IPS-NIHi11 (cell line): ENCODE measurements around the gene SPATS1.
"Not testable (repeated sequence)": the region's sequence is repeated elsewhere in the genome, so short reads cannot be mapped to it uniquely, and the experiment has no call there.

Experiments
- DNase-seq: peaks from one replicate; pipeline ENCODE4 v3.0.0; 2012; ENCODE audit warnings: mixed read lengths, low spot score

SPATS1 gene

DNA sequence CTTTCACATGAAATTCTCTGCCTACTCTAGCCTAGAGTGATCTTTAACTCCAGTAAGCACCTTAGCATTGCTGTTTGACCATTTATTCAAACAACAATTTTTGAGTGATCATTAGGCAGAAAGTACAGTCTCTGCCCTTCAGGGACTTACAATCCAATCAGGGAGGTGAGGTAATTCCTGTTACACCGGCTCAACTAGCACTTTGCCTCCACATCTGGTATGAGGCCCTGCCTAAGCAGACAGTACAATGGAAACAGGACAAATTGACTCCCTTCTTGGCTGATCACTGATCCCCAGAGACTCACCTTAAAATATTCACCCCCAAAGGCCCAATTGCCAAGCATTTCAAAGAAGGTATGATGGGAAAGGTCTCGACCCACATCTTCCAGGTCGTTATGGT, 30.7 kb upstream of the SPATS1 start:
- DNase-seq: no peak

DNA sequence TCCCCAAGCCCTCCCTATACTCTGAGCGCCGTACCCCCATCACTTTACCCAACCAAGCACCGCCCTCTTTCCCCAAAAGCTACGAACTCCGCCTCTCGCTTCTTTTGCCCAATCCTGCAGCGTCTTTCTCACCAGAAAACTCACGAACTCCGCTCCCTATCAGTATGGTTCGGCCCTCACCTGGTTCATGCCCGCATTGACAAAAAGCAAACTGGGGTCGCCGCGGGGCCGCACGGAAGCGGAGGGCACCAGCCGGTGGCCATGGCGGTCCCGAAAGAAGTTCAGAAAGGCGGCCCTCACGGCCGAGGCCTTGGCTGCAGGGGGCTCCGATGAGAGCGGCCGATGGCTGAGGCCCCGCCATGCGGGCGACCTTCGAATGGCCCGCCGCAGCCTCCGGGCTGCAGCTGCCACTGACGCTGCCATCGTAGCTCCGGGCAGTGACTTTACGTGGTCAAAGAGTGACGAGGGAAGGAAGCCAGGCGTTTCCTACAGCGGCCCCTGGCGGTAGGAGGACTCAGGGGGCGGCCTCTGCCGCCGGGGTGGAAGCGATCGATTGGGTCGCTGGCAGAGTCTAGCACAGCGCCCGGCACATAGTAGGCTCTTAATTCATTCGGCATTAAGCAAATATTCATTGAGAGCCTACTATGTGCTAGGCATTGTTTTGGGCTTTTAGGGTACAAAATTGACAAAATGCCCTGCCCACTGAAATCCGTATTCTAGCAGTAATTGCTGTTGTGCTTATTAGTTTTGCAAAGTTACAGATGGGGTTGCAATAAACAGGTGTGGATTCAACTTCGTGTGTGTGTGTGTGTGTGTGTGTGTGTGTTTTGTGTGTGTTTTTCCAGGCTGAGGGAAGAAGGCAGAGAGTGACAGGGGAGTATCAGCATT, 29.3 kb upstream of the SPATS1 start, which contains the start of gene AARS2:
Gene AARS2, minus strand, starts transcription at position 447 of the 888 bp plus-strand sequence. Its CDS starts 24 bp downstream, at position 423.
- DNase-seq: peak; percentile 93

DNA sequence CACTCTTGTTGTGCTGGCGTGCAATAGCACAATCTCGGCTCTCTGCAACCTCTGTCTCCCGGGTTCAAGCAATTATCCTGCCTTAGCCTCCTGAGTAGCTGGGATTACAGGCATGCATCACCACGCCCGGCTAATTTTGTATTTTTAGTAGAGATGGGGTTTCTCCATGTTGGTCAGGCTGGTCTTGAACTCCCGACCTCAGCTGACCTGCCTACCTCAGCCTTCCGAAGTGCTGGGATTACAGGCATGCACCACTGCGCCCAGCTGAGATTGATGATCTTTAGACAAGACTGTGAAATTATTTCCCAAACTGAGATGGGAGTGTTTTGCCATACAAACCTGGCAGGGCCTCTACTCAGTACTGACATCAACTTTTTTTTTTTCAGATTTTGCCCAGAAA, 27.8 kb upstream of the SPATS1 start:
- DNase-seq: not testable (repeated sequence)

DNA sequence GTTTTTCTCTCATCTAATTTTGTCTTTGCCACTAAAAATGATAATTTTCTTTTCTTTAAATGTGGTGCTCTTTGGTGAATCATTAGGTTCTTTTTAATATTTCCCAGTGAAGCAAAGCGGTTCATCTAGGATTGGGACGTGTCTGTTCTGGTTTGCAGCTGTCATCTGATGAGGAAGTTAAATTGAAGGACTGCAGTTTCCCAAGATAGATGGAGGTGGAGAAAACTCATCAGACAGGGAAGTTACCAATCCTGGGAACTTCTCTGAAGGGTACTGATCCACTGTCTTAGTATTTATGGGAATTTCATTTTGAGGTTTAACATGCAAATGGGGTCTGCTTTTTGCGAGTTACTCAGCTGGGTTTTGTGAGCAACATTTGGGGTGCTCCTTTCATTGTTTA, 26.9 kb upstream of the SPATS1 start:
- no peak for DNase-seq

DNA sequence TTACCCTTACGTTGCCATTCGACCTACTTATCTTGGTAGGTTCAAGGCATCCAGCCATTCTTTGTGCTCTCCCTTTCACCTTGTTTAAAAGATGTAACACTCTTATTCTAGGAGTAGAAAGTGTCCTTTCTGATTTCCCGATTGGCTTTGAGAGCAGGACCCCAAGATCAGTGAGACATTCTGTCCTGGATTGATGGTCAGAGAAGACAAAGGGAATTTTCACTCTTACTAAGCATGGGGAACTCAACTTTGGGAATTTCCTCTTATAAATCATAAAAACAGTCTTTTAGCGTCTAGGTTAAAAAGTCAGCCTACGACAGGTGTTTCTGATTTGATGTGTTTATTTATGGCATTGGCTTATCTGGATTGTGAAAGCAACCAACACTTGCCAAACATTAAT, 26.5 kb upstream of the SPATS1 start:
- no peak for DNase-seq

DNA sequence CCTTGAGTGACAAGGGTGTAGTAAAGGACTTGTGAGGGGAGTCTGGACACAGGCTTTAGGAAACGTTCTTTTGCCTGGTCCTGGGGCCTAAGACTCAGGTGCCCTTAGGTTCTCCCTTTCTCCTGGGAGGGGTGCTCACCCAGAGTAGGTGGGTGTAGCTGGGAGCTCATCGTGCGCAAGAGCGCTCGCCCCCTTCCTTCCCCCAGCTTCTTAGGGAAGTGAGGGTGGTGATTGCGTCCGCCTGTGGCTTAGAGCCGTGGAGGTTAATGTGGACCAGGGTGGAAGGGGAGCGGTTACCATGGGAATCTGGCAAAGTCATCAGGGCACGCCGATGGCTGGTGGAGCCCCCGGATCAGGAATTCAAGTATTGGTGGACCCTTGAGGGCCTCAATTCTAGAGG, 26.0 kb upstream of the SPATS1 start:
- DNase-seq: no peak

DNA sequence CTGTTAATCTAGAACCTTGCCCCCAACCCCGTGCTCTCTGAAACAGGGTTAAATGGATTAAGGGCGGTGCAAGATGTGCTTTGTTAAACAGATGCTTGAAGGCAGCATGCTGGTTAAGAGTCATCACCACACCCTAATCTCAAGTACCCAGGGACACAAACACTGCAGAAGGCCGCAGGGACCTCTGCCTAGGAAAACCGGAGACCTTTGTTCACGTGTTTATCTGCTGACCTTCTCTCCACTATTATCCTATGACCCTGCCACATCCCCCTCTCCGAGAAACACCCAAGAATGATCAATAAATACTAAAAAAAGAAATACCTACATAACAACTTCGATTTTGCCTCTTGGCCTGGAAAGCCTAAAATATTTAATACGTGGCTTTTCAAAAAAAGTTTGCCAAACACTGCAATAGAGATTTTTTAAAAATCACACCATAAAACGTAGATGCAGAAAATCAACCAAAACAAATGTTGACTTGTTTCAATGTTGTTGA, 25.3 kb upstream of the SPATS1 start:
- DNase-seq: not testable (repeated sequence)

DNA sequence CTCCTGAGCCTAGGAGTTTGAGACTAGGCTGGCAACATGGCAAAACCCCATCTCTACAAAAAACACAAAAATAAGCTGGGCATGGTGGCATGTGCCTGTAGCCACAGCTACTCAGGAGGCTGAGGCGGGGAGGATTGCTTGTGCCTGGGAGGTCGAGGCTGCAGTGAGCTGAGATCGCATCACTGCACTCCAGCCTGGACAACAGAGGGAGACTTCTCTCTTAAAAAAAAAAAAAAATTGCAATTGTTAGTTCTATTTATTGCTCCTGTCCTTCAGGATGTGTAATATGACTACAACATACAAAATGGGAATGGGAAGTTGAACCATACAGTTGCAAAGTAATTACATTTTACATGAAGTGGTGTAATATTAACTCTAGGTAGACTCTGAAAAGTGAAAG, 21.2 kb upstream of the SPATS1 start:
- no peak for DNase-seq

DNA sequence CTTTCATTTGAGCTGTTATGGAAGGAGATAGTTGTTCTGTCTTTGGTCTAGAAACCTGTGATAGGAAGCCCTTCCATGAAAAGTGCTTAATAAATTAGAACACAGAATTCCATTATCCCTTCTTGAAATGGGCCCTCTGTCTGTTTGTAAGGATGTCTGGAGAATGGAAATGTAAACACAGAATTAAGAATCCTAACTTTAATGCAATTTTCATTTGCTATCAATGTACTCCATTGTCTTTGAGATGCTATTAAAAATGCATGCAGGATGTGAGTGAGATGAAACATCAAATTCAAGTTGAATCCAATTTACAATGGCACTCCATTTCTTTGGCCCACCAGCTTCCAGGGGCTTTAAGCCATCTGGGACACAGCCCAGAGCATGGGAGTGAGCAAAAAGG, 15.4 kb upstream of the SPATS1 start:
- DNase-seq: no peak

DNA sequence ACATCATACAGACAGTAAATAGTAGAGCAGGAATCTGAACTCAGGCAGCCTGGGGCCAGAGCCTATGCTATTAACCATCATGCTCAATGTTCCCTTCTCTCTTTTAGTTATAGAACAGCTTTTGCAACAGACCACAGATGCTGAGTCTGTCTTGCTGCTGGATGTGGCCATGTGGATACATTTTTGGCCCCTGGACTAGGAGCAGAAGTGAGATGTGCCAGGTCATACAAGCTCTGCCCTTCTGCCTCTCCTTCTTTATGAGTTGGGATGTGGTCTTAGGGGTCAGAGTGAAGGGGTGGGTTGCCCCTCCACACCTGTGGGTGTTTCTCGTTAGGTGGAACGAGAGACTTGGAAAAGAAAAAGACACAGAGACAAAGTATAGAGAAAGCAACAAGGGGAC, 14.7 kb upstream of the SPATS1 start:
- no peak for DNase-seq

DNA sequence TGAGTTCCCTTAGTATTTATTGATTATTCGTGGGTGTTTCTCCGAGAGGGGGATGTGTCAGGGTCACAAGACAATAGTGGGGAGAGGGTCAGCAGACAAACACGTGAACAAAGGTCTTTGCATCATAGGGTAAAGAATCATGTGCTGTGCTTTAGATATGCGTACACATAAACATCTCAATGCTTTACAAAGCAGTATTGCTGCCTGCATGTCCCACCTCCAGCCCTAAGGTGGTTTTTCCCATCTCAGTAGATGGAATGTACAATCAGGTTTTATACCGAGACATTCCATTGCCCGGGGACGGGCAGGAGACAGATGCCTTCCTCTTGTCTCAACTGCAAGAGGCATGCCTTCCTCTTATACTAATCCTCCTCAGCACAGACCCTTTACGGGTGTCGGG, 14.2 kb upstream of the SPATS1 start:
- DNase-seq: not testable (repeated sequence)

DNA sequence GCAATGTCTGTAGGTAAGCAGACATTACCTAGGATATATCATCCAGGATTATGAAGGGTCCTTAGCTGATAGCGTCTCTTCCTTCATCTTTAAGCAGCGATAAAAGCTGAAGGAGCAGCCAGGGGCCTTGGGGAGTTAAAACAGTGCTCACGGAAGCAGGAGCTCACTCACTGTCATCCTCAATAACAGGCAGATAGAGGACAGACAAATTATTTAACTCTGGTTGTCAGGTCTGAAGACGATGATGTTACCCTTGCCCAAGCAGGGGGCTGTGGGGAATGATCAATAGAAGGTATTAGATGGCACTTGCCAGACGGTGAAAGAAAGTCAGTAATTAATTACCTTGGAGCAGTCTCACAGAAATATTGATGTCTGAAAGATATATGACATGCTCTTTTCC, 12.6 kb upstream of the SPATS1 start:
- DNase-seq: no peak

DNA sequence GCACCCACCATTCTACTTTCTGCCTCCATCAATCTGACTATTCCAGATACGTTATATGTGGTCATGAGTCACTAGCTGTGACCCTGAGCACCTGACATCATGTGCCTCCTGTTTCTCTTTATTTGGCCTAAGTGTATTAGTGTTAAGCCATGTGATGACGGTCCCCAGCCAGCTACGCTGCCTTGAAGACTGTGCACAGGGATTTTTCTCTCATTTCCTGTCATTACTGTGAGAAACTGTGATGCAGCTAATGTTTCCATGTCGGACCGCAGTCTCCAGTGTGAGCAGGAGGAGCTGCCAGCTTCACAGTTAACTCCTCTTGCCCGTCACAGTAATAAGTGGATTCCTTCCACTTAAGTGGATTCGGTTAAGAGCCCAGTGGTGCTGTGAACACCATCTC, 9.9 kb upstream of the SPATS1 start:
- no peak for DNase-seq

DNA sequence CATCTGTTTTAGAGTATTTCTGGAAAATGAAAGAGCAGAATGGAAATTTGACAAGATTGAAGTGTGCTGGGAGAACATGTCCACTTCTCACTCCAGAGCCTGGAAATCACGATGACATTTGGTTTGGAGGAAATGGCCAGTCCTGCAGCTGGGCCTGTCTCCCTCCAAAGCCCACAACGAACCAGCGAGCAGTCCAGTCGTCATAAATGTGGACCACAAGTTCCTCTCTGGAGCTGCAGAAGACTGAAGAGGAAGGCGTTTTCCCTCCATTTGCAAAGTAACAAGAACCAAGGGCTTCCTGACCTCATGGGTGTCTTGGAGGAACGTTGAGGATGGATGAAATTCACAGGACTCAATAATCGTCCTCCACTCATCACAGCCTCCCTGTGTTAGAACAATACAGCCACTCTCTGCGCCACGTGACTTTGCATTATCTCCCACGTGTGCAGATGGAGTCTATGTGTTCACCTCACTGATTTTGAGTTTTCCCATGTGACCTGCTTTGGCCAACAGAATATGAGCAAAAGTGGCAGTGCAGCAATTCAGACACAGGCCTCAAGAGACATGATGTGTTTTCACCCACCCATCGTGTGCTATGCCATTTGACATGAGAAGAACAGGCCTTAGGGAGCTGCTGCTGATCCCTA, 9.1 kb upstream of the SPATS1 start:
- DNase-seq: no peak

DNA sequence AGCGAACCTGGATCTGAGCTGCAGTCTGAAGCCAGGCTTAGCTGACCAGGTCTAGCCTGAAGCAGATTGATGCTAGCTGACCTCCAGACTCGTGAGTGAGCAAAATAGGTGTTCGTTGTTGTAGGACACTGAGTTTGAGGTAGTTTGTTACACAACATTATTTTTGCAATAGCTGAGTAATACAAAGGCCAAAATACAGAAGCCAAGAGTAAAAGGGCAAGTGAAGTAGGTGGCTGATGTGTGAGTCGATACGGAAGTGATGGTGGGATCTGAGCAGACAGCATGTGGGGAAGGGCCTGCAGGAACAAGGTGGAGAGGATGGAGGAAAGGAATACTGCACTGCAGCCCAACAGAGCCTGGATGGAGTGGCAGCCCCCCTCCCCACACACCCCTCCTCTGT, 8.5 kb upstream of the SPATS1 start:
- DNase-seq: no peak

DNA sequence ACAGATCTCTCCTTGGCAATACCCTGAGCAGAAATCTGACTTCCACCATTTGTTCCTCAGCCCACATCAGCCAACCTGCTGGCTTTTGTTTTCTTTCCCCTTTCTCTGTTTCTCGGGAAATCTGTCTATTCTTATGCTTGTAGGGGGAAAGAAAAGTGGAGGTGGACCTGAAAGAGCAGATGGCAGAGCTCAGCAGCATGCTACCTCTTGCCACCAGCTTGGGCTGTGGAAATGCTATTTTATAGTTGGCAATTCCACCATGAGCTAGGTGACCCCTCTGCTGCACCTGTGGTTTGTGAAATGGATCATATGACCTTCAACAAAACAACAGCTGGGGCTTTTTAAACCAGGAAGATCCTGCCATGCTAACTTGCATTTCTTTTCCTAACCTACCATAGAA, 6.8 kb upstream of the SPATS1 start:
- DNase-seq: no peak

DNA sequence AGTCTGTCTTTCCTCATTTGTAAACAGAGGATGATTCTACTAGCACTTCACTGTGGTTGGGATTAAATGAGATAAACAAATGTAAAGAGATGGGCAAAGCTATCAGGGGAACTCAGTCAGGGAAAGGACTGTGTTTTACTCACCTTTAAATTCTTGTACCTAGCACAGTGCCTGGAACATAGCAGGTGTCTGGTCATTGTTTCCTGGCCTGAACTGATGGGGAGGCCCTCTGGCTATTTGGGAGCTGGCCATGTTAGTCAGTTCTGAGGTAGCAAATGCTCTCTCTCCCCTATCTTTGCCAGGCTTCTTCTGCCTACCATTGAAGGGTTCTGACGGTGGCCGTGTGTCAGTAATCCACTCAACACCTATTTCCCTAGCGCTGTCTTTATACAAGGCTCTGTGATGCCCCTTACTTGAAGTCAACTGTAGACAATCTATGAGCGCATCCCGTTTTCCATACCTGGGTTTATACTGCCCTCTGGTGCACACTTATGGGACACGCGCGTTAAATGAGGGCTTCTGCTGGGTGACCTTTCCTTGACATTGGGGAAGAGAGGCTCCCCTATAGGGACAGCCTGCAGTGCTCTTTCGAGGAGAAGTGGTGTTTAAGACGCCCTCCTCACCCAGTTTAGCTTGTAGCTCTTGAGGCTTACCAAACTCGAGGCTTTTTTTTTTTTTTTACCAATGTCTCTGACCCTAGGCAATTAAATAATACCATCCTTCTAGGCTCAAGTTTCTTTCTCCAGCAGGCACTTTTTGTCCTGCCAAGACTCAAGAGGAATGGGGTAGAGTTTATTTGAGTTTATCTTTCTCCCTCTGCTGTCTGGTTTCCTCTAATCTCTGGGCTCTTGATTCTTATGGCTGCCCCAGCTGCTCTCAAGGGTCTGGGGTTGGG, 4.0 kb upstream of the SPATS1 start:
- DNase-seq: peak; percentile 77

DNA sequence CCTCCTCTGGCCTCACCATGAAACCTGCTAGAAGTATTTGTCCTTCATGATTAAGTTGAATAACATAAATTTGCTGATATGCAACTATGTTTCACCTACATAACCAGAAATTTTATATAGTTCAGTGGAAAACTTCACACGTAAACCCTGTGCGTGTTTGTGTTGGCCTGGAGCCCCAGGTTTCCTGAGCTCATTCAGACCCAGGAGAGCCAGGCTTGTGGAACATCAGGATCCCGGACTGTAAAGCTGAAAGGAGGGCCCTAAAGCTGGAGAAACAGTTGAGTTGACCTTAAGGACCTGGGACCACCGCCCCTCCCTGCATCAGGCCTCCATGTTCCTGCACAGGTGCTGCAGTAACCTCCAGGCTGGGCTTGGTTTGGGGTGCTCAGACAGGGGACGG, 3.1 kb upstream of the SPATS1 start:
- DNase-seq: no peak

DNA sequence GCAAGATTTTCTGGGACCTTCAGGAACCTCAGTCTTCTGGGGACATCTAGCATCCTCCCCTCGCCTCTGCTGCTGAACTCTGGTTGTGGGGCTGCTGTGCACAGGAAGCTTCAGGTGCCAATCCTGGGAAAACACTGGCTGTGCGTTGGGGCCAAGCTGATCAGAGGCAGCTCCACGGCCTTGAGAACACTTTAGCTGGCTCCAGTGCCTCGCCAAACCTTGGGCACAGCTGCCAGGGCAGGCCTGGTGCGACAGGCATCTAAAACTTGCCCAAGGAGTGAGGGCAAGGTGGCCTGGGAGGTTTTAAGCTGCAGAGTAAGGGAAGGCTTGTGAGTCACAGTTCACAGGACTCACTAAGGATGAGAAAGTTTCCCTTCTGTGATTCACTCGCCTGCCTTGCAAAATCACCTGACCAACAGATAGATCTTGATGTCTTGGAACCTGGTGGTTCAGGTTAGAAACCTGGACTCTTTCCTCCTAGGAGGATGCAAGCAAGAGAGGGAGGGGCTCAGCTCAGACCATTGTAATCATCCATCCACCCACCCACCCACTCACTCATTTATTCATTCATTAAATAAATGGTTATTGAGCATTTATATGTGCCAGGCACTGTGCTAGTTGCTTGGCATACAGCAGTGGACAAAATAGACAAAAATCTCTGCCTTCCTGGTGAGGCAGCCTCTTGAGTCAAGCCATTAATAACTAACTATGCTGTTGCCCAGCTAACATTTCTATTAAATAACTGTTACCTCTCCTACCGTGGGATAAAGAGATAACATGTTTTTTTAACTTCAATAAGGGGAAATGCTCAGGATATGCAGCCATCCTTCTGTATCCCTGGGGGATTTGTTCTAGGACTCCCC, 2.5 kb upstream of the SPATS1 start:
- DNase-seq: no peak

DNA sequence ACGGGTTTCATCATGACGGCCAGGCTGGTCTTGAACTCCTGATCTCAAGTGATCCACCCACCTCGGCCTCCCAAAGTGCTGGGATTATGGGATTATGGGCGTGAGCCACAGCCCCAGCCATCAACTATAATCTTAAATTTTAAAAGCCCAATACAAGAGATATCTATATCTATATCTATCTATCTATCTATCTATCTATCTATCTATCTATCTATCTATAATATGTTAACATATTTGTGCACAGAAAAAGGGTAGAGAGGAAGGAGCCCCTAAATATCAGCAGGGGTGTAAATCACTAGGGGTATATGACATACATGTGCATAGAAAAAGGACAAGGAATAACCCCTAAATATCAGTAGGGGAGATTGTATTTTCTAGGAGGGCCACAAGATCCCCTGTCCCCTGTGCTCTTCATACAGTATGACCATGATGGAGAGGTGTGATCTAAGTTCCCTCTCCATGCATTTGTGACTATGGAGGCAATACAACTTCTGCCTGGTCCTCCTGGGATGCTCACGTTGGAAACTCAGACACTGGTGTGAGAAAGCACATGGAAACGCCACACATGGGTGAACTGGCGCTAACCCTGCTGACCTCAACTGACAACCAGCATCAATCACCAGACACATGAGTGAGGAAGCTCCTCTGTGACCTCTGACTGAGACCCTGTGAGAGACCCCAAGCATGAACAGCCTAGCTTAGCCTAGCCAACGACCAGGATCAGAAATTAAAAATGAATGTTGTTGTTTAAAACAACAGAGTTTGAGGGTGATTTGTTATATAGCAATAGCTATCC, 1.2 kb upstream of the SPATS1 start:
- no peak for DNase-seq

DNA sequence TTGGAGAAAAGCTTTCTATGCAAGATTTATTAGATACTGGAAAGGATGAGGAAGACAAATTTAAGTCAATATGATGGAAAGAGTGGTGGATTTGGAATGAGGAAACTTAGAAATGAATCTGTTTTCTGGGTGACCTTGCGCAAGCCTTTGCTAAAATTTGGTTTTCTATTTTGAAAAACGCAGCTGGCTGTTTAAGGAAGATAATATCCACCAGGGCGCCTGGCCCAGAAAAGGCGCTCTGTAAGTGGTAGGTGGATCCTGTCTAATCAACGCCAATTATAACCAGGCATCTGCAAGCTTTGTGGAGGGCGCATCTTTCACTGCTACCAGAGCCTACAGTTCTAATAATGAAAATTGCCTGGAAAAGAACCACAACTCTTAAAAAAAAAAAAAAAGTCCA, 398 bp upstream of the SPATS1 start:
- DNase-seq: no peak
